Neural cell (in vitro differentiated cells): ENCODE results near the gene KRT40.

ENCODE experiments used
- CTCF ChIP-seq: fragments of 450-650 bp; IDR thresholded peaks from 2 replicates; pipeline ENCODE4 v1.5.1; 2014; ENCODE audit warnings: antibody characterized with exemption, mild to moderate bottlenecking, moderate library complexity; ENCODE audit not compliant: poor library complexity, severe bottlenecking
- EP300 ChIP-seq: fragments of 450-650 bp; conservative IDR thresholded peaks from 2 replicates; pipeline ENCODE4 v1.6.1; 2014; ENCODE audit warnings: antibody characterized with exemption, mild to moderate bottlenecking, moderate library complexity; ENCODE audit not compliant: poor library complexity, severe bottlenecking
- EZH2 ChIP-seq: fragments of 200-600, 300-800 bp; shearing (Covaris generic), sonication (generic); IDR thresholded peaks from 2 replicates; pipeline ENCODE4 v1.6.1; 2014; ENCODE audit warnings: antibody characterized with exemption, low read length, borderline replicate concordance, mild to moderate bottlenecking; ENCODE audit not compliant: insufficient read depth, poor library complexity, severe bottlenecking
- POLR2AphosphoS5 ChIP-seq: IDR thresholded peaks from 2 replicates; pipeline ENCODE4 v1.6.1; 2012
- RAD21 ChIP-seq: fragments of 450-650 bp; conservative IDR thresholded peaks from 2 replicates; pipeline ENCODE4 v1.6.1; 2014; ENCODE audit warnings: antibody characterized with exemption, mild to moderate bottlenecking, moderate library complexity
- REST ChIP-seq: IDR thresholded peaks from 2 replicates; pipeline ENCODE4 v1.6.1; 2012; ENCODE audit warnings: borderline replicate concordance
- SMC3 ChIP-seq: fragments of 450-650 bp; conservative IDR thresholded peaks from 2 replicates; pipeline ENCODE4 v1.6.1; 2014; ENCODE audit warnings: antibody characterized with exemption, mild to moderate bottlenecking, moderate library complexity; ENCODE audit not compliant: poor library complexity
- TAF1 ChIP-seq: IDR thresholded peaks from 2 replicates; pipeline ENCODE4 v1.6.1; 2012; ENCODE audit warnings: low read depth

- TF ChIP-seq CTCF (no peak), EP300 (no peak), POLR2AphosphoS5 (no peak), RAD21 (no peak), TAF1 (no peak), SMC3 (no peak), REST (no peak), EZH2 (no peak)
Observed at GRCh38 chr17:40951011-40951622, 33.0 kb downstream of the KRT40 start.
